T1000 (cell line): ENCODE measurements around the gene VIPR1.
"Not testable (repeated sequence)": the region's sequence is repeated elsewhere in the genome, so short reads cannot be mapped to it uniquely, and the experiment has no call there.

Source experiments
- DNase-seq: peaks from one replicate; lab custom pipeline; 2025; ENCODE audit warnings: mixed read lengths; lab: John Stamatoyannopoulos, UW

VIPR1 gene

DNA sequence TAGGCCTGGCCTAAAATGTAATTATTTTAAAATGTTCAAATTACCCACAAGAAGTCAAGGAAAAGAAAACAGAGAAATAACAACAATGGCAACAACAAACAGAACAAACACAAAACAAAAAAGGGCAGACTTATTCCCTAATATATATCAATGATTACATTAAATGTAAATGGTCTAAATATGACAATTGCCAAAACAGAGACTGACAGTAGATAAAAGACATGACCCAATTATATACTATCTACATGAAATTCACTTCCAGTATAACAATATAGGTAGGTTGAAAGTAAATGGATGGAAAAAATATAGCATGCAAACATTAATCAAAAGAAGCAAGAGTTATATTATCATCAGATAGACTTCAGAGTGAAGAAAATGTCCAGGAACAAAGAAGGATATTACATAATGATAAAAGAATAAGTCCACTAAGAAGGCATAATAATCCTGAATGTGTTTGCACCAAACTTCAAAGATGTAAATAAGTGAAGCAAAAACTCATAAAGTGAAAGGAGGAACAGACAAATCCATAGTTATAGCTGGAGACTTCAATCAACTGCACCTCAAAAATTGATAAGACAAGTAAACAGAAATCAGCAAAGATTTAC is 72.8 kb downstream of the VIPR1 start:
- DNase-seq = no peak

DNA sequence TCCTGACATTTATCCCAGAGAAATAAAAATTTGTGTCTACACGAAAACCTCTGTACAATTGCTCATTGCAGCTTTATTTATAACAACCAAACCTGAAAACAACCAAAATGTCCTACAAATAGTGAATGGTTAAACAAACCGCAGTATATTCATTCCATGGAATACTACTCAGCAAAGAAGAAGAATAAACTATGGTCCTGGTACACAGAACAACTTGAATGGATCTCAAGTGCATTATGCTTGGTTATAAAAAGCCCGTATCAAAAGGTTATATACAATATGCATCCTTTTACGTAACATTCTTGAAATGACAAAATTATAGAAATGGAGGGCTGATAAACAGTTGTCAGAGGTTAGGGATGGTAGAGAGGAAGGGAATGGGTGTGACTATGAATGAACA is 75.6 kb downstream of the VIPR1 start:
- DNase-seq = no peak

DNA sequence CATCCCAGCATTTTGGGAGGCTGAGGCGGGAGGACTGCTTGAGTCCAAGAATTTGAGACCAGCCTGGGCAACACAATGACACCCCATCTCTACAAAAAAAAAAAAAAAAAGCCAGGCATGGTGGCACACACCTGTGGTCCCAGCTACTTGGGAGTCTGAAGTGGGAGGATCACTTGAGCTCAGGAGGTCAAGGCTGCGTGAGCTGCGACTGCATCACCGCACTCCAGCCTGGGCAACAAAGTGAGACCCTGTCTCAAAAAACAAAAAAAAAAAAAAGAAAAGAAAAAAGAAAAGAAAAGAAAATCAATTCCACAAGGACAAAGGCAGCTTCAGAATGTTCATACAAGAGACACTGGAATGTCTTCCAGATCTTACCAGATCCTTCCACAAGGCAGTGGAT is 76.9 kb downstream of the VIPR1 start:
- DNase-seq = not testable (repeated sequence)

DNA sequence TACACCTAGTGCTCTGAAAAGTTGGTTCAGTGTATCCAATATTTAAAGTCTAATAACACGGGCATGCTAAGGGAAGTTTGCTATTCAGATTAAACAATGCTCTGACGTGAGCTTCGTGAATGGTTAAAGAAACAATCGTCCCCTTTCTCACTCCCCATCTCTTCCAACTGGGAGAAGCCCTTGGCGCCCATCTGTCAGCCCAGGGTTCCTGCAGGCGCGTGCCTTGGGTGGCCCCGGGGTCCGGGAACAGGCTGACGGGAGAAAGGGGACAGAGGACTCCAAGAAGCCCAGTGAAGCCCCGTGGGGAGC is 78.9 kb downstream of the VIPR1 start:
- DNase-seq = no peak

DNA sequence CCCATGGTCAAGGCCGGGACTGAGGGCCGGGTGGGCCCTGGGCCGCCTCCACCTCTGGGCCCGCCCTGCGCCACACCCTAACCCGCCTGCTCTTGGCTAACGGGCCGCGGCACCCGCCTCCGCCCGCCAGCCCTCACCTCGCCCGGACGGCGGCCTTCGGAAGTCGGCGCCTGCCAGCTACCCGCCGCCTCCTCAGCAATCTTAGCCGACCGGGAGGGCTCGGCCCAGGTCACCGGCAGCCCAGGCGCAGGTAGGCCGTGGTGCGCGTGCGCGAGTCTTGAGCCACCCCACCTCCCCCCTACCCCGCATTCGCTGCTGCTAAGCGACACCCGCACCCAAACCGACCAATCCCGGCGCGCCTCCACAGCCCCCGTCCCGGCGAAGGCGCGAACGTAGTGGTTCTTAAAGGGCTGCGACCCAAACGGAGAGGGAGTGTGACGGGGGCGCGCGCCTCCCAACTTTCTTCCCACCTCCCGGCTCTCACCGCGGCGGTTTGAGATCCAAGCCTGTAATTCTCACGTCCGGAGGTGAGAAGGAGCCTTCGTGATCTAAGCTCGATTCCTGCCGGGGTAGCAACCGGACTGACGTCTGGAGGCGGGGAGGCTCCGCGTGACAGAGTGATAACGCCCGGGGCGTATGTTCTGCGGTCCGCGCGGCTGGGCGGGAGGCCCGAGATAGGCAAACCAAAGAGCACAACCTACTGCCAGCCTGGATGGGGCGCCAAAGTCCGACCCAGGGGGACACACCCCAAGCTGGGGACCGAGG is 79.4 kb downstream of the VIPR1 start, which contains the start of gene SEC22C:
SEC22C (minus strand) TSS at position 259 of the 765 bp plus-strand sequence. CDS start 12,921 bp downstream, outside the sequence.
- DNase-seq = peak; percentile 90

DNA sequence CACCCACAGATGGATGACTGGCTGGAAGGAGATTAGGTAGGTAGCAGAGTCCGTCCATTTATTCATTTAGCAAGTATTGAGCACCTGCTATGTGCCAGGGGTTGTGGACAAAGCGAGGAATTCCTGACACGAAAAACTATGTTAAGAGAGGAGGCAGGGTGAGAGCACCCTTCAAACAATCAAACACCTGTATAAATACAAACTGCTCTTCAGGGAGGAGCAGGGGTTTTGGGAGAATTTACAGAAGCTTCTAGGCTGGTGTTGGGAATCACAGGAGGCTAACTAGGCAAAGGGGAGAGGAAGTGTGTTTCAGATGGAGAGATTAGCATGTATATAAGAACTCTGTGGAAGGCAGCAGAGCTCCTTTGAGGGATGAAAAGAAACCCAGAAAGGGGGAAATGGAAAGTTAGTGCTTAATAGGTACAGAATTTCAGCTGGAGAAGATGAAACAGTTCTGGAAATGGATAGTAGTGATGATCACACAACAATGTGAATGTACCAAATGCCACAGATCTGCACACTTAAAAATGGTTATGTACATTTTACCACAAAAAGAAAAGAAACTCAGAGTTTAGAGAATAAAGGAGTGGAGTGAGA is 80.1 kb downstream of the VIPR1 start:
- DNase-seq = no peak
